ENCODE data around the gene DNAJC1.

DNA sequence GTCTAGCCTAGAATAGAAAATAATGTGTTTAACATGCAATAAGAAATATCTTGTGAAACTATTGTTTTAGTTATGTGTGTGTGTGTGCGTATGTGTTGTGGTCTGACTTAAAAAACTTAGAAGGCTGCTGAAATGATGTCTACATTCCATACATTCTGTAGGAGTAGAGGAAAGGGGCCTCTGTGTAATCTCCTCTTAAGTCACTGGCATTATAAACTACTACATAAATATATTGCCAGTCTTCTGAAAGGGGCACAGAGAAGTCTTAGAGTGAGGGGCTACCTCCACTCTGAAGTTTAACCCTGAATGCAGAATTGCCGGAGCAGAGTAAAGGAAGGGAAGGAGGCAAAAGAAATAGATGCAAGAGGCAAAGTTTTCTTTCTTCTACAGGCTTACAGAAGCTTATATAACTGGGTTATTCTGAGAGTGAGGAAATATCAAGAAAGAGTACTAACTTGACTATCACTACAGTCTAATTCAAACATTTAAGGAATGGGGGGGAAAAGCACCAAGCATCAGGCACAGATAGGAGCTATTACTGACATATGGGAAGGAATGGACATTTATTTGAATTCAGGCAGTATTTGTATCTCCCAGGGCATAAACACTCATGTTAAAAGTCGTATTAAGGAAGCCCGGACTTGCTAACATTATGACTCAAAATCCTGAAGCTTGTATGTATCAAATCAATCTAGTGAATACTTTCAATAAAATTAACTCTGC, 75.7 kb downstream of the DNAJC1 start:
- TF ChIP-seq RAD21 (IDR thresholded peaks at IDR 0.05): no peak
- TF ChIP-seq, protein P1, sequence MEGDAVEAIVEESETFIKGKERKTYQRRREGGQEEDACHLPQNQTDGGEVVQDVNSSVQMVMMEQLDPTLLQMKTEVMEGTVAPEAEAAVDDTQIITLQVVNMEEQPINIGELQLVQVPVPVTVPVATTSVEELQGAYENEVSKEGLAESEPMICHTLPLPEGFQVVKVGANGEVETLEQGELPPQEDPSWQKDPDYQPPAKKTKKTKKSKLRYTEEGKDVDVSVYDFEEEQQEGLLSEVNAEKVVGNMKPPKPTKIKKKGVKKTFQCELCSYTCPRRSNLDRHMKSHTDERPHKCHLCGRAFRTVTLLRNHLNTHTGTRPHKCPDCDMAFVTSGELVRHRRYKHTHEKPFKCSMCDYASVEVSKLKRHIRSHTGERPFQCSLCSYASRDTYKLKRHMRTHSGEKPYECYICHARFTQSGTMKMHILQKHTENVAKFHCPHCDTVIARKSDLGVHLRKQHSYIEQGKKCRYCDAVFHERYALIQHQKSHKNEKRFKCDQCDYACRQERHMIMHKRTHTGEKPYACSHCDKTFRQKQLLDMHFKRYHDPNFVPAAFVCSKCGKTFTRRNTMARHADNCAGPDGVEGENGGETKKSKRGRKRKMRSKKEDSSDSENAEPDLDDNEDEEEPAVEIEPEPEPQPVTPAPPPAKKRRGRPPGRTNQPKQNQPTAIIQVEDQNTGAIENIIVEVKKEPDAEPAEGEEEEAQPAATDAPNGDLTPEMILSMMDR (IDR thresholded peaks at IDR 0.05; ENCODE audit: low read depth, low read length, missing input control): no peak
- TF ChIP-seq GABPA (IDR thresholded peaks at IDR 0.05 in 1 of 2, conservative IDR thresholded peaks at IDR 0.05 in 1 of 2): no peak
- TF ChIP-seq MAX (IDR thresholded peaks at IDR 0.05): no peak
- TF ChIP-seq, protein P2, sequence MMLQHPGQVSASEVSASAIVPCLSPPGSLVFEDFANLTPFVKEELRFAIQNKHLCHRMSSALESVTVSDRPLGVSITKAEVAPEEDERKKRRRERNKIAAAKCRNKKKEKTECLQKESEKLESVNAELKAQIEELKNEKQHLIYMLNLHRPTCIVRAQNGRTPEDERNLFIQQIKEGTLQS (IDR thresholded peaks at IDR 0.05): no peak
- no peak for TF ChIP-seq REST (IDR thresholded peaks at IDR 0.05)
- TF ChIP-seq TAF1 (conservative IDR thresholded peaks at IDR 0.05): no peak
- TF ChIP-seq SP1 (IDR thresholded peaks at IDR 0.05): no peak
- TF ChIP-seq RXRA (IDR thresholded peaks at IDR 0.05): no peak
- no peak for TF ChIP-seq EGR1 (IDR thresholded peaks at IDR 0.05; ENCODE audit: low read depth in 2 of 2)

All from liver (tissue), 3 donors.